ENCODE measurements around the gene TGFBR3.

The TGFBR3 gene

DNA sequence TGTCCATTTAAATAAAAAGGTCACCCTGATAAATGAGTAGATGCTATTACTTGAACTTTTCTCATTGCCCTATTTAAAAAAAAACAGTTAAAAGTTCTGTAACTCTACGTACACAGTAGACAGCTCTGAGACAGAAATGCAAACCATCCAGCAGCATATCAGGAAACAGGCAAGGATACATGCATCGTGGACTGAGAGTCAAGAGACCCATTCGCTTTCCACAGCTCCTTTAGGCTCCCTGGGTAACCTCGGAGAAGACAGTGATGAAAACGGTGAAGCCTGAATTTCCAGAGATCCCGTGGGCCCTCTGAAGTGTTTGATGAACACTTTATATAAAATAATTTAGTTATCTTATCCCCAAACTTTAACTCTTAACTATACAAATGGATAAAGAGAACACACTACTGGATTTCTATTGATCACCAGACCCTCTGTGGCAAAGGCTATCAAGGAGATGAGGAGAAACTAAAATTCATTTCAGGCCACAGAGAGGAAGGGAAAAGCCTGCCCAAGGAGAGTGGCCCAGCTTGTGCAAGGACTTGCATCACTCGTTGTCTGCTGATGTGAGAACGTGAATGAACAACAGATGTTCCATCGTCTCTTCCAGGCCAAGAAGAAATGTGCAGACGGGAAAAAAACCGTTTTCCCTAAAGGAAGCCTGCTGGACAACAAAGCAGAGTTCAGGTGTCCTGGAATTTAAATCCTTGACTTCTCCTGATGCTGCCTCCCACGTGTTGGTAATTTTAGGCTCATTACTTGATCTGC, 131.0 kb downstream of the TGFBR3 start:
- no peak for DNase-seq (ENCODE audit: low read depth)

DNA sequence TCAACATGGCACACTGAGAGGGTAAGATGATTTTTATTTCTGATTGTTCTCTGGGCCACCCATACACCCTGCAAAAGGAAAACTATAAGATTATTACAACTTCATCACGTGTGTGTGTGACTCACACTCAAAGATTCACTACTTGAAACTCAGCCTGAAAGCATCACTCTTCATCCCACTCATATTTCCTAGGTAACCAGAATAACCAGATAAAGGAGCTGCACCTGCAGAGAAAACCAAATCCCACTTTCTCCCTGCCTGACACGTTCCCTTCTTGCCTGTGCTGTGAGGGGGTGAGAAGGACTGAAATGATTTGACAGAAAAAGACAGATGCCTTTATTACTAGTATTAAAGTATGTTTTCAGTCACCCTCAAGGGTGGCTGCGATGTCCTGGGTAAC, 131.6 kb downstream of the TGFBR3 start:
- peak; percentile 25 for DNase-seq (ENCODE audit: low read depth)

DNA sequence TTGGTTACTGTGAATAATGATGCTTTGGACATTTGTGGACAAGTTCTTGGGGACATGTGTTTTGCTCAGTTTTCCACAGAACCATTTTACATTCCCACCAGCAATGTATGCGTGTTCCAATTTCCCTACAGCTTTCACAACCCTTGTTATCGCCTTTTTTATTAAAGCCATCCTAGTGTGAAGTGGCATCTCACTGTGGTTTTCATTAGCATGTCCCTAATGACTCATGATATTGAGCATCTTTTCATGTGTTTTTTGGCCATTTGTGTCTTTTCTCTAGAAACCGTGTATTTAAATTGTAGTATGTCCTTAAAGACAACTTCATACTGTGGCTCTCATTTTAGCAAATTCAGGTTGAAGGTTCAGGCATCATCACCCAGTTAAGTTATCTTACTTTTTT, 132.1 kb downstream of the TGFBR3 start:
- DNase-seq (ENCODE audit: low read depth): no peak

DNA sequence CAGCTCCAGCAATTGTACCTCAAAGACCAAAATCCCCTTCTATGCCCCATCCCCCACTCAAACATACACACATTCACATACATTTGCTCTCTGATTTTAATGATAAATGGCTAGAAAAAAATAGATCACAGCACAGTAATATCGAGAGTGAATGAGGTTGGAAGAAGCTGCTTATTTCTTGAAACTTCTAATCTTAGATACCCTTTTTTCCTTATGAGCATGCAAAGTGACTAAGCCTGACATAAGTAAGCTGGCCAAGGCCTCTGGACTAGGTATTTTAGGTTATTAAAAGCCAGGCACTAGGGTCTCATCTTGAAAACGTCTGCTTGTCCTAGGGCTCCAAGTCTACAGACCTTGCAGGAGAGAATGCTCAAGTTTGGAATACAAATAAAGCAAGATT, 133.6 kb downstream of the TGFBR3 start:
- DNase-seq (ENCODE audit: low read depth): no peak

- DNase-seq (ENCODE audit: low read depth): no peak
Observed at GRCh38 chr1:91751275-91751674, 134.7 kb downstream of the TGFBR3 start.

DNA sequence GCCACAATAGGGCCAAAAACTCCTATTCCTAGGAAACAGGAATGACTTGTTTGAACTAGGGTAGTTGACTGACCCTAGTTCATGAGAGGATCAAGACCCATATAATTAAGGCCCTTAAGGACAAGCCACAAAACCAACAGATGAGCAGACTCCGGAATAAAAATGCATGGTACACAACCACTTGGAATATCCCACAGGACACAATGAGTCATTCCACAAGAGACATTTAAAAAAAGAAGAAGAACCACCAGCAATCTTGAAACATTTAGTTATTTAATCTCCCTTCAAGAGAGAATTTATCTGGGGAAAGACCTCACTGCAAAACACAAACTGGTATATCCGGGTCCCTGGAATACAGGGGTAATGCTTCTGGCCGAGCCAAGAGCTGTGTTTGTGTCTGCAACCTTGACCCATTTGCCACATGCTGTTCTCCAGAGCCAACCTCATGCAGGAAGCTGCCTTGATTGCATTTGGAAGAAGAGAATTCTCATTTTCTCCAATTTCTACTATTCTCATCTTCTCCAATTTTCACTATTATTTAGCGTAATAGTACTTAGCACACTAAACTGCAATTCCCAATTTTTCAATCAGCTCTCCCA, 135.5 kb downstream of the TGFBR3 start:
- no peak for DNase-seq (ENCODE audit: low read depth)

DNA sequence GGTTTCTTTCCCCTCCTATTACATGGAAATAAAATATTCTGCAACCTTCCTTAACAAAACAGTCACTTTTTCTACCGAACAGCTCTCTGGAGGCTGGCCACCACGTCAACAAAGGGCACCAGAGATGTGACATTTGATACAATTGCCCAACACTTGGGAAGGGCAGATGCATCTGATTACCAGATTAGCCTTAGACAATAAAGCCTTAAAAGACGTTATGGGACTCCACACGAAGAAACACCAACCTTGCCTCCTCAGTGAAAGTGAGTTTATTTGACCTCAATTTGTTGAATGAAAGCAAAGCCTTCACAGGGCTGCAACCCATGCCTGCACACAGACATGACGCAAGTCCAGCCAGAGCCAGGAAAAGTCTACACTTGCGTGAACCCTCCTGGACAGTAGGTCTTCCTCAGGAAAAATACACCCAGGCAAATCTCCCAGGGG, 136.1 kb downstream of the TGFBR3 start:
- no peak for DNase-seq (ENCODE audit: low read depth)

DNA sequence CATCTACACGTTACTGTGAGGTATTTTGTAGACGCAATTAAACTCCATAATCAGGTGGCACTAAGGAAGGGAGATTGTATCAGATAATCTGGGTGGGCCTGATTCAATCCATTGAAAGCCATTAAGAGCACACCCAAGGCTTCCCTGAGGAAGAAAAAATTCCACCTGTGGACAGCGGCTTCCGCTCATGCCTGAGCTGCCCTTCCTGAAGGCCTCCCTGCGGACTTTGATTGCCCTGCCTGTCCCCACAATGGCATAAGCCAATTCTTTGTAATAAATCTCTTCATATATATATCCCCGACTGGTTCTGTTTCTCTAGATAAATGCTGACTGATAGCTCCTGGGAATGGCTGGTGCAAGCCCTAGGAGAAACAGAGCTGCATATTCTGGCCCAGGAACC, 138.3 kb downstream of the TGFBR3 start:
- DNase-seq (ENCODE audit: low read depth): no peak

GRCh38 chr1:91746728-91747338, 139.1 kb downstream of the TGFBR3 start:
- no peak for DNase-seq (ENCODE audit: low read depth)

GRCh38 chr1:91745640-91746373, 140.1 kb downstream of the TGFBR3 start:
- DNase-seq (ENCODE audit: low read depth): no peak

DNA sequence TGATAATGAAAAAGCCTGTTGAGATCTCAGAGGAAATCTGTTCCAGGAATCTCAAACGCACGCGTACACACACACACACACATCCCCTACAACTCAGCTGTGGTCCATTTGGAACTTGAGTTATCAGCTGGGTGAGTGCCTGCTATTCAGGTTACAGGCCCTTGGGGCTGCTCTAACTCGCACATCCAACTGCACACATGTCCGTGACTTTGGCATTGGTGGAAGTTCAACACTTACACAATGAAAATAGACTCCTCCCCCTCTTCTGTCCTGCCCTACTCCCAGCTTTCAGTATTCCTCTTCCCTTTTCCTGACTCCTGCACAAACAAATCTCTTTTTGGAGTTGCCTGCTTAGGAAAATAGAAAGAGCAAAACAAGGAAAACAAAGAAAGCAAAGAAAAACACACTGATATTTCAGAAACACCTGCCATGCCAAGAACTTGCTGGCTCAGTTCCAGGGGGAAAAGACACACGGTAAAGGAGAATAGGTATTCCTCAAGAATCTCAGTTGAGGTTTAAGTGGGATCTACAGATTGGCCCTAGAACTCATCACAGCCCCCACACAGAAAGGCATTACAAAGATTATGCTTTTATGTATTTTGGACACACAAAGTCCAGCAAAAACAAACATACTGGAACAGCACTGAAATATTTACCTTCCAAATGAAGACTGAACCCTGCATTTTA, 140.9 kb downstream of the TGFBR3 start:
- DNase-seq (ENCODE audit: low read depth): no peak

DNA sequence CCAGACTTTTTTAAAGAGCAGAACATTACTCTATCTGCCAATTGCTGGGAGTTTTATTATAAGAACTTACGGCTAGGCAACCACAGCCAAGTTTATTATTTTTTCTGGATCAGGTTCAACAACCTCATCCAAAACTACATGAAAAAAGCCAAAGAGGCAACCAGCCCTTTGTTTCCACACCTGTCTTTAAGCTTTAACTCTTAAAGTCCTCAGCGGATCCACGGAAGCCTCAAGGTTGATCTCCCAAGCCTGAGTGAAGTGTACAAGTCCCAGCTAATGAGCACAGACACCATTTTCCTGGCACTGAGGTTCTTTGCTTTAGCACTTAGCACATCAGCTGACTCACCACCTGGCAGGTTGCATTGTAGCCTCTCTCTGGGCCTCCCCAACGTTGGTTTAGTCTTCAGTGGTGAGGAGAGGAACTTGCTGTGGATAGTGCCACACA, 143.1 kb downstream of the TGFBR3 start:
- no peak for DNase-seq (ENCODE audit: low read depth)

GRCh38 chr1:91741906-91742305, 144.0 kb downstream of the TGFBR3 start:
- DNase-seq (ENCODE audit: low read depth): no peak

DNA sequence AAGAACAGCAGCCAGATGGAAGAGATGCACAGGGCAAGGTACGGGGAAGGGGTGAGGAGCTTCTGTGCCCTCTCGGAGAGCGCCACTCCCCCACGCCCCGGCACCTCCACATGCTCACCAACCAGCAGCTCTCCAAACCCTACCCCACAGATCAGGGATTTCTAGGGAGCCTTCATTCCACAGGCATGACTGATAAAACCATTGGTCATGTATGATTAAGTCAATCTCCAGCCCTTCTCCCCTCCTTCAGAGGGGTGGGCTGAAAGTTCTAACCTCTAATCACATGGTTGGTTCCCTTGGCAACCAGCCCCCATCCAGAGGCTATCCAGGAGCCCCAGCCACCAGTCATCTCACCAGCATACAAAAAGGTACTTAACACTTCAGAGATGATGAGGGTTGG, 144.7 kb downstream of the TGFBR3 start:
- DNase-seq (ENCODE audit: low read depth): no peak

- DNase-seq (ENCODE audit: low read depth): no peak
Observed at GRCh38 chr1:91737650-91738049, 148.3 kb downstream of the TGFBR3 start.

DNA sequence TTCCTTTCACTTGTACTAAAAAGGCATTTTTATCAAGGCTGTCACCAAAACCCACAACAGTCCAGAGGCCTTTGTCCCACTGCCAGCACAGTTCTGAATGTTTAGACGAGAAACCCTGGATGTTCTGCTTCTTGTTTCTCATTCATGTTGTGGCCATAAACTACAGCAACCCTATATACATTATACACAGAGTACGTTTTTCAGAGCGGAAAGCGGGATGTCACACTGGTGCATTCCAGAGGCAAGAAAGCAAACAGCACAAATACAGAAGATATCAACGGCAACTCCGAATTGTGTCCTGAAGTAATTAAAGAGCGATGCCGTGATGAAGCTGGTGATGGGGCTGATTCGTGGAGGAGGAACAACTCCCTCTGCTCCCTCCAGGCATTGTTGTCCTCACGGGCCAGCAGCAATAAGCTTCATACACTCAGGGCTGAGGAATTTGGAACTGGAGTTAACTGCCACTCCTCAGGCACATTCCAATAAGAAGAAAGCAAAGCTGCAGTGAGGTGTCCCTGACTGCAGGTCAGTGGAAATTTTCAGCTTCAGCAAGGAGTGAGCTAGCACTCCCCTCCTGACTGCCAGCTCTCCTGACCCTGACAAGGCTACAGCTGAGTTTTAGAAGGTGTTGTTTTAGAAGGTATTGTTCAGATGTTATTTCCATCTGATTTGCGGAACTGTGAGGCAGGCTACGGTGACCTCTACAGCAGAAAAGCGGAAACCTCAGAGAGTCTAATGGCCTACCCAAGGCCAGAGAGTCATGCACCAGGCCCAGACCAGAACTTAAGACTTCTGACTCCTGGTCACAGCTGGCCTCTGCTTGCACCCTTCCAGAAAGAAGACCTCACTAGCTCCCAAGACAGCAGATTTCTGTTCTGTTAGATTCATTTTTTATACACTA, 149.0 kb downstream of the TGFBR3 start:
- no peak for DNase-seq (ENCODE audit: low read depth)

GRCh38 chr1:91736146-91736714, 149.7 kb downstream of the TGFBR3 start:
- no peak for DNase-seq (ENCODE audit: low read depth)

DNA sequence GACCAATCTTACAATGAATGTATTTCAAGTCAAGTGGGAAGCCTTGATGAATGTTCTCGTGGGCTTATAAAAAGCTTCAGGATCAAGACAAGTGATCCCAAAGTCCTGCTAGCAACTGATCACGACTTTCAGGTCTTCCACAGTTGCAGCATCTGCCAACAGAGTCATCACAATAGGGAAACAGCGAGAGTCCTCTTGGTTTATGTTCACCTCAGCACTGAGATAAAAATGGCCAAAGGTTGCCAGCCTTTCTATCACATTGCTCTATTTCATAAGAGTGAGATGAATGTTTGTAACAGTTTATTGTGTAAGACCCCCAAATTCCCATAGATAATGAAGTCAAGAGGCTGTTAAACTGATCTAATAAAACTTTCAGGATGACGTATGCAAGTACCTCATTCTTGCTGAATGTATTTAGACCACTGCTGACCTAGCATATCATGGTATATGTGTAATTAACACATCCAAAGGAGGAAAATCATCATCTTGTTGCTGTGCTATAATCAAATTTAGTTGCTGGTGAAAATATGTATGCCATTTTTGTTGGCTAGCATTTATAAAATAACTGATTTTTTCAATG, 150.6 kb downstream of the TGFBR3 start:
- DNase-seq (ENCODE audit: low read depth): no peak

DNA sequence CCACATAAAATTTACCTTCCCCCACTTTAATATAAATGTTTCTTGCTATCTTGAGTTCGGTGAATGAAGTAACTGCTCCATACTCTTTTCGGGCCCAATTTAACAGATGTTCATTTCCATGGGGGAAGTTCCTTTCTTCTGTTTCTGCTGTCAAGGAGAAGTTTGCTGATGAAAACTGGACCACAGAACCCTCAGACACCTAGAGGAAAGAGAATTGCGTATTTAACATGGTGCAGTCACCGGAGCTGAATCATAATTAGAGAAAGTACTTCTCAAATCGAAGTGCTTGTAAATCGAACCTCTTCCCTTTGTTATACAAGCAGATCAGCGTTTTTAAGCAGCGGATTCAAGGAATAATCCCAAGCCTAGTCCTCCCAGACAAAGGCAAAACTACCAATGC, 151.2 kb downstream of the TGFBR3 start:
- DNase-seq (ENCODE audit: low read depth): no peak

GRCh38 chr1:91733108-91733710, 152.7 kb downstream of the TGFBR3 start:
- no peak for DNase-seq (ENCODE audit: low read depth)
